Measurements from ENCODE around the gene FAF2.

DNA sequence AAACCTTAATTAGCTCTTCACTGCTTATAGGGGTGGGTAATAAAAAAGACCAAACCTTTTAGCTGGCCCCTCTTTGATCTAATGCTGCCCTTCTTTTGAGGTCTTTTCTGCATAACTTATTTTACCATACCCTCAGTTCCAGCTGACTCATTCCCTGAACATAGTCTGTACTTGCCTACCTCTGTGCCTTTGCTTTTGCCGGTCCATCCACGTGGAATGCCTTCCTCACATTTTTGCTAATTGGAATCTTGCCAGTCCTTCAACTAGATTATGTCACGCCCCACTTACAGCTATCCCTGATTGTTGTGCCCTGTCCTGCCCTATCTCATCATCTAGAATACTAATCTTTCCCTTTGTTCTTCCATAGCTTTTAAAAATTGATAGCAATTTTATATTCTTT, 44.2 kb downstream of the FAF2 start:
- TF ChIP-seq, protein P1, sequence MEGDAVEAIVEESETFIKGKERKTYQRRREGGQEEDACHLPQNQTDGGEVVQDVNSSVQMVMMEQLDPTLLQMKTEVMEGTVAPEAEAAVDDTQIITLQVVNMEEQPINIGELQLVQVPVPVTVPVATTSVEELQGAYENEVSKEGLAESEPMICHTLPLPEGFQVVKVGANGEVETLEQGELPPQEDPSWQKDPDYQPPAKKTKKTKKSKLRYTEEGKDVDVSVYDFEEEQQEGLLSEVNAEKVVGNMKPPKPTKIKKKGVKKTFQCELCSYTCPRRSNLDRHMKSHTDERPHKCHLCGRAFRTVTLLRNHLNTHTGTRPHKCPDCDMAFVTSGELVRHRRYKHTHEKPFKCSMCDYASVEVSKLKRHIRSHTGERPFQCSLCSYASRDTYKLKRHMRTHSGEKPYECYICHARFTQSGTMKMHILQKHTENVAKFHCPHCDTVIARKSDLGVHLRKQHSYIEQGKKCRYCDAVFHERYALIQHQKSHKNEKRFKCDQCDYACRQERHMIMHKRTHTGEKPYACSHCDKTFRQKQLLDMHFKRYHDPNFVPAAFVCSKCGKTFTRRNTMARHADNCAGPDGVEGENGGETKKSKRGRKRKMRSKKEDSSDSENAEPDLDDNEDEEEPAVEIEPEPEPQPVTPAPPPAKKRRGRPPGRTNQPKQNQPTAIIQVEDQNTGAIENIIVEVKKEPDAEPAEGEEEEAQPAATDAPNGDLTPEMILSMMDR (IDR thresholded peaks at IDR 0.05): no peak
- no peak for TF ChIP-seq POLR2A (IDR thresholded peaks at IDR 0.05)

All from adrenal gland (tissue), 5 donors.